SU-DHL-6 (cell line): Measurements from ENCODE around the gene LRRC25.

Source experiments
- H2AFZ ChIP-seq: fragments of 200-600 bp; sonication (generic); 2 replicates; pipeline ENCODE4 v1.6.1; 2014; ENCODE audit warnings: low read depth, mild to moderate bottlenecking, moderate library complexity, mixed read lengths, antibody characterized with exemption, low read length; ENCODE audit not compliant: severe bottlenecking
- H3F3A ChIP-seq: fragments of 200-600 bp; shearing (Covaris generic); 2 replicates; pipeline ENCODE4 v1.6.0; 2016; ENCODE audit warnings: antibody characterized with exemption, mild to moderate bottlenecking; ENCODE audit not compliant: insufficient read depth
- H3K27ac ChIP-seq: fragments of 200-600 bp; sonication (generic); 2 replicates; pipeline ENCODE4 v1.5.1; 2016; ENCODE audit warnings: low read depth, mild to moderate bottlenecking, low read length, moderate library complexity, mixed read lengths
- H3K27me3 ChIP-seq: fragments of 200-600 bp; sonication (generic), shearing (Covaris generic); 2 replicates; pipeline ENCODE4 v1.6.0; 2014; ENCODE audit warnings: mild to moderate bottlenecking, low read length
- H3K36me3 ChIP-seq: fragments of 200-600 bp; sonication (generic); 2 replicates; pipeline ENCODE4 v1.6.1; 2014; ENCODE audit warnings: mild to moderate bottlenecking, low read length, mixed read lengths
- H3K4me2 ChIP-seq: fragments of 300-600, 200-600 bp; shearing (Covaris generic), sonication (generic); 2 replicates; pipeline ENCODE4 v1.6.0; 2014; ENCODE audit warnings: low read length, low read depth, mild to moderate bottlenecking; ENCODE audit not compliant: poor library complexity, severe bottlenecking
- H3K4me3 ChIP-seq: fragments of 200-600 bp; sonication (generic); 2 replicates; pipeline ENCODE4 v1.5.1; 2014; ENCODE audit warnings: antibody characterized with exemption, low read length, mild to moderate bottlenecking, mixed read lengths; ENCODE audit not compliant: insufficient read depth, poor library complexity, severe bottlenecking
- H3K79me2 ChIP-seq: fragments of 200-600 bp; sonication (generic); 2 replicates; pipeline ENCODE4 v1.6.1; 2014; ENCODE audit warnings: mild to moderate bottlenecking, low read length, moderate library complexity; ENCODE audit not compliant: insufficient read depth
- H3K9ac ChIP-seq: fragments of 200-600 bp; sonication (generic); 2 replicates; pipeline ENCODE4 v1.7.0; 2014; ENCODE audit warnings: mild to moderate bottlenecking, low read length
- H3K9me2 ChIP-seq: fragments of 200-600 bp; sonication (generic); replicated peaks from 2 replicates; pipeline ENCODE4 v1.6.1; 2014; ENCODE audit warnings: low read length; ENCODE audit not compliant: insufficient read depth
- H3K9me3 ChIP-seq: fragments of 200-600 bp; sonication (generic); 2 replicates; pipeline ENCODE4 v1.6.1; 2014; ENCODE audit warnings: low read length, mixed read lengths; ENCODE audit not compliant: insufficient read depth
- H4K20me1 ChIP-seq: fragments of 200-600 bp; sonication (generic); 2 replicates; pipeline ENCODE4 v1.6.1; 2014; ENCODE audit warnings: low read depth, mild to moderate bottlenecking, antibody characterized with exemption, low read length, moderate library complexity, mixed read lengths
- EZH2phosphoT487 ChIP-seq: fragments of 200-600 bp; sonication (generic), shearing (Covaris generic); conservative IDR thresholded peaks from 2 replicates; pipeline ENCODE4 v1.6.1; 2018; ENCODE audit warnings: mild to moderate bottlenecking, antibody characterized with exemption, low read length, moderate library complexity, mixed read lengths
- TF ChIP-seq, protein P1 (sequence below): fragments of 200-600 bp; sonication (generic); IDR thresholded peaks from one replicate; pipeline ENCODE4 v1.5.1; 2017; ENCODE audit warnings: antibody characterized with exemption, mild to moderate bottlenecking, low read length, moderate library complexity; ENCODE audit not compliant: insufficient read depth, poor library complexity, severe bottlenecking

The LRRC25 gene

DNA sequence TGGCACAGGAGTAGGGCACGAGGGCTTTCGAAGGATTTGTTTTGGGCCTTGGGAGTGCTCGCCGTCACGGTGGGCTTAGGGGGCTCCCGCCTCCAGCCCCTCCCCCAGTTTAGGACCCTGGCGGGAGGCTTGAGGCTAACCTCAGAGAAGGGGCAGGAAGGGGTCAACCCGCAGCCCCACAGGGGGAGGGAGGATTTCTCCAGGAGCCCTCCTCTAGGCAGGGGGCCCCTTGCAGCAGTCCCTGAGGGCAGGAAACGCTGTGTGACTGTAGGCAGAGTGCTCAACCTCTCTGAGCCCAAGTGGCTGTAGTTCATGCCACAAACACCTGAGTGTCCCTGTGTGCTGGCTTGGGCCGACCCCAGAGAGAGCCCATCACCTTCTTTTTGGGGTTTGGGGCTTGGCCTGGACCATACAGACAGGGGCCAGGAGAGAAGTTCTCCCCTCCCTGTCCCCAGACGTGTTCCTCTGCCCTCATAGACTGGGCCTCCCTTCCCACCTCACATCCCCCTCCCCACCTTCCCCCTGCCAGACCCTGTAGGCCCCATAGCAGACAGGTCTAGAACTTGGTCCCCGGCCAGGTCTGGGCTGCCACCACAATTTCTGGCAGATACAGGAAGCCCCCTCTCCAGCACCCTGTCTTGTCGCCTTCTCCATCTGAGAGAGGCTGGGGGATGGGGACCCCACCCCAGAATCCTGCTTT lies 32.4 kb upstream of the LRRC25 start:
- Histone ChIP-seq H3K9ac (no peak overlapping the region), H2AFZ (no peak overlapping the region), H3K27me3 (no peaks in the 10 kb centered on the region), H4K20me1 (no peaks in the 10 kb centered on the region), H3F3A (no peaks in the 10 kb centered on the region), H3K4me3 (no peak overlapping the region), H3K79me2 (no peaks in the 10 kb centered on the region), H3K4me2 (peak overlapping the region; percentile 52), H3K27ac (no peak overlapping the region), H3K9me2 (no peaks in the 10 kb centered on the region), H3K9me3 (no peaks in the 10 kb centered on the region), H3K36me3 (no peaks in the 10 kb centered on the region)
- TF ChIP-seq, protein P1, sequence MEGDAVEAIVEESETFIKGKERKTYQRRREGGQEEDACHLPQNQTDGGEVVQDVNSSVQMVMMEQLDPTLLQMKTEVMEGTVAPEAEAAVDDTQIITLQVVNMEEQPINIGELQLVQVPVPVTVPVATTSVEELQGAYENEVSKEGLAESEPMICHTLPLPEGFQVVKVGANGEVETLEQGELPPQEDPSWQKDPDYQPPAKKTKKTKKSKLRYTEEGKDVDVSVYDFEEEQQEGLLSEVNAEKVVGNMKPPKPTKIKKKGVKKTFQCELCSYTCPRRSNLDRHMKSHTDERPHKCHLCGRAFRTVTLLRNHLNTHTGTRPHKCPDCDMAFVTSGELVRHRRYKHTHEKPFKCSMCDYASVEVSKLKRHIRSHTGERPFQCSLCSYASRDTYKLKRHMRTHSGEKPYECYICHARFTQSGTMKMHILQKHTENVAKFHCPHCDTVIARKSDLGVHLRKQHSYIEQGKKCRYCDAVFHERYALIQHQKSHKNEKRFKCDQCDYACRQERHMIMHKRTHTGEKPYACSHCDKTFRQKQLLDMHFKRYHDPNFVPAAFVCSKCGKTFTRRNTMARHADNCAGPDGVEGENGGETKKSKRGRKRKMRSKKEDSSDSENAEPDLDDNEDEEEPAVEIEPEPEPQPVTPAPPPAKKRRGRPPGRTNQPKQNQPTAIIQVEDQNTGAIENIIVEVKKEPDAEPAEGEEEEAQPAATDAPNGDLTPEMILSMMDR = no peak
- TF ChIP-seq EZH2phosphoT487 = no peak

DNA sequence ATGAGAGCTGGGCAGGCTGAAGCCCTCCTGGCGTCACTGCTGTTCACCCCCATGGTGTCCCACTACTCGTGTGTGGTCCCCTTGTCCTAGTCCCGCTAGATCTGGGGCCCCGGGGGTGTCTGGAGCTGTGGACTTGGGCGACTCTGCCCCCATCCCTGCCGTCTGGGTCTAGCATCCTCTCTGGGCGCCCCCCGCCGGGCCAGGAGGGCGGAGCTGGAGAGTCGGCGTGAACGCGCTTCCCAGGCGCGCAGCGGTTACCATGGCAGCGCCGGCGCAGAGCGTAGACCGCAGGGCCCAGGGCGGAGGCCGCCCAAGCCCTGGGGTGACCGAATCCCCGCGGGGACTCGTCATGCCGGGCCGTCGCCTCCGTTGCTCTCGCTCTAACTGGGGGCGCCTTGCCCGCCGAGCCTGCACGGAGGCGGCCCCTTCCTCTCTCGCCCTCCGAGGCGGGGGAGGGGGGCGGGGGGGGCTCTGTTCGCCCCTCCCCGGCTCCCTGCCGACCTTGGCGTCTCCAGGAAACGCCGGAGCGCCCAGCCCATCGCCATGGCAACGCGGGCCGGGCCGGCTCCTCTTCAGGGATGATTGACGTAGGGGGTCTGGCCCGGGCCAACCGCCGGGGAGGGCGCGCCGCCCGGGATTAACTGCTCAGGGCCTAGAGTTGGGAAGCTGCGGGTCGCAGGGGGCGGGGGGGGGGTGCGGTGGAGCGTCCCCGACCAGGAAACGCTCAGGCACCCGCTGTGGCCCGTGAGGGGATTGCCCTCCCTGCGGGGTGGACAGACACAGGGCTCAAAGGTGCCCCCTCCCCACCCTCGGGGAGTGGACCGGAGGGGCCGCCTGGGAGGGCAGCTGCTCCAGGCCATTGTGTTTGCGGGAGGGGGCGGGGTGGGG lies 31.6 kb upstream of the LRRC25 start:
- H3K4me3 ChIP-seq = peak overlapping the region; percentile 2
- no peaks in the 10 kb centered on the region for H3K36me3 ChIP-seq
- no peak overlapping the region for H3K27ac ChIP-seq
- H3F3A ChIP-seq = no peaks in the 10 kb centered on the region
- no peak overlapping the region for H3K9ac ChIP-seq
- H3K79me2 ChIP-seq = no peaks in the 10 kb centered on the region
- H3K4me2 ChIP-seq = peak overlapping the region; percentile 52
- H2AFZ ChIP-seq = no peak overlapping the region
- no peak for TF ChIP-seq EZH2phosphoT487
- TF ChIP-seq, protein P1 = no peak
- H4K20me1 ChIP-seq = no peaks in the 10 kb centered on the region
- H3K27me3 ChIP-seq = no peaks in the 10 kb centered on the region
- H3K9me3 ChIP-seq = no peaks in the 10 kb centered on the region
- no peaks in the 10 kb centered on the region for H3K9me2 ChIP-seq

DNA sequence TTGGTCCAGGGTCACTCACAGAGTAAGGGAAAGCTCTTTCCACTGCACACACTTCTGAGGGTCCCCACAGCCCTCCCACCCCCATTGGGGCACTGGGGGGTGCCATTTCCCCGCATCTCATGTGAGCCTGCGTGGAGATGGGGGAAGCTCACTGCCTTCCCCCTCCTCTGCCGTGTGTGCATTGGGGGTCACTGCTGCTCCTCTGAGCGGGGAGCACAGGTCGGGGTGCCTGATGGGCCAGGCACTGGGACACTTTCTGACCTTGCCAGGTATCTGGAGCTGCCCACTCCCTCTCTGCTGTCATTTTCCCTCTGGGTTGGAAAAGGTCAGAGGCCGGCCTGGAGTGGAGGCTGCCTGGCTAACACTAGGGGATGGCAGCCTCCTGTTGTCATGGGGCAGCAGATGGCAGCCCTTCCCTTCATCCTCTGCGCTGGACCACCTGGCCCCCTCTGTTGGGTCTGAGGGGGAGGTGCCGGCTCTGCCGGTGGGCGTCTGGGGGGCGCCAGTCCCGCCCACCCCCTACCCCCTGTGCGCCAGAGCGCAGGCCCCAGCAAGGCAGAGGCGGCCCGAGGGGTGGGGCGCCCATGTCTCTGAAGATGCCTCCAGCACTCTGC lies 30.9 kb upstream of the LRRC25 start:
- Histone ChIP-seq H3K9ac (no peak overlapping the region), H3K9me2 (no peaks in the 10 kb centered on the region), H3K9me3 (no peaks in the 10 kb centered on the region), H4K20me1 (no peaks in the 10 kb centered on the region), H3K4me2 (peak overlapping the region; percentile 52), H3K27ac (no peak overlapping the region), H3K4me3 (no peak overlapping the region), H2AFZ (no peak overlapping the region), H3F3A (no peaks in the 10 kb centered on the region), H3K36me3 (no peaks in the 10 kb centered on the region), H3K27me3 (no peaks in the 10 kb centered on the region), H3K79me2 (no peaks in the 10 kb centered on the region)
- TF ChIP-seq EZH2phosphoT487 = no peak
- TF ChIP-seq, protein P1 = no peak
